NOMO-1 treated with DMSO at 0.1 percent for 48 hours (cell line): Measurements from ENCODE around the gene PKLR.
"Not testable (repeated sequence)": the region's sequence is repeated elsewhere in the genome, so short reads cannot be mapped to it uniquely, and the experiment has no call there.

Experiments
- DNase-seq: peaks from one replicate; lab custom pipeline; 2025; ENCODE audit not compliant: unreplicated experiment; lab: John Stamatoyannopoulos, UW

PKLR gene

GRCh38 chr1:155301342-155301841 lies at the start of gene PKLR:
Gene PKLR, minus strand, starts transcription at chr1:155301438. Its CDS starts 43 bp downstream, at chr1:155301395.
- DNase-seq: no peak

GRCh38 chr1:155342842-155343241 lies 41.6 kb upstream of the PKLR start:
- no peak for DNase-seq

GRCh38 chr1:155339515-155340097 lies 38.4 kb upstream of the PKLR start:
- DNase-seq: no peak

- no peak for DNase-seq
Observed at GRCh38 chr1:155334962-155335361, 33.7 kb upstream of the PKLR start.

- no peak for DNase-seq
Observed at GRCh38 chr1:155329980-155330598, 28.9 kb upstream of the PKLR start.

- not testable (repeated sequence) for DNase-seq
Observed at GRCh38 chr1:155328856-155329255, 27.6 kb upstream of the PKLR start.

GRCh38 chr1:155327981-155328380 lies 26.7 kb upstream of the PKLR start:
- DNase-seq: no peak

- DNase-seq: no peak
Observed at GRCh38 chr1:155326631-155327037, 25.4 kb upstream of the PKLR start.

- no peak for DNase-seq
Observed at GRCh38 chr1:155326020-155326526, 24.8 kb upstream of the PKLR start.

GRCh38 chr1:155325603-155325893 lies 24.3 kb upstream of the PKLR start:
- no peak for DNase-seq

GRCh38 chr1:155324717-155325602 lies 23.7 kb upstream of the PKLR start:
- DNase-seq: peak; percentile 27

- DNase-seq: peak; percentile 98
Observed at GRCh38 chr1:155324037-155324716, 22.9 kb upstream of the PKLR start.

GRCh38 chr1:155323729-155324036 lies 22.4 kb upstream of the PKLR start:
- peak; percentile 79 for DNase-seq

- DNase-seq: peak; percentile 76
Observed at GRCh38 chr1:155322953-155323728, 21.9 kb upstream of the PKLR start.

GRCh38 chr1:155322571-155322952 lies 21.3 kb upstream of the PKLR start:
- DNase-seq: no peak

- no peak for DNase-seq
Observed at GRCh38 chr1:155321639-155322503, 20.6 kb upstream of the PKLR start.

- DNase-seq: no peak
Observed at GRCh38 chr1:155320661-155321617, 19.7 kb upstream of the PKLR start, which contains the start of gene RUSC1. Gene RUSC1, plus strand, starts transcription at chr1:155320894. Its CDS starts 880 bp downstream, at chr1:155321774.

- DNase-seq: no peak
Observed at GRCh38 chr1:155320252-155320651, 19.0 kb upstream of the PKLR start.
